Limb (tissue), 2 donors: ENCODE results near the gene RBM14.
"Not testable (repeated sequence)": the region's sequence is repeated elsewhere in the genome, so short reads cannot be mapped to it uniquely, and the experiment has no call there.

Source experiments
- DNase-seq, 2 donors: peaks; one replicate each; pipeline ENCODE4 v3.0.0-alpha.2; 2016; ENCODE audit errors: extremely low spot score in 2 of 2

Gene RBM14, protein sequence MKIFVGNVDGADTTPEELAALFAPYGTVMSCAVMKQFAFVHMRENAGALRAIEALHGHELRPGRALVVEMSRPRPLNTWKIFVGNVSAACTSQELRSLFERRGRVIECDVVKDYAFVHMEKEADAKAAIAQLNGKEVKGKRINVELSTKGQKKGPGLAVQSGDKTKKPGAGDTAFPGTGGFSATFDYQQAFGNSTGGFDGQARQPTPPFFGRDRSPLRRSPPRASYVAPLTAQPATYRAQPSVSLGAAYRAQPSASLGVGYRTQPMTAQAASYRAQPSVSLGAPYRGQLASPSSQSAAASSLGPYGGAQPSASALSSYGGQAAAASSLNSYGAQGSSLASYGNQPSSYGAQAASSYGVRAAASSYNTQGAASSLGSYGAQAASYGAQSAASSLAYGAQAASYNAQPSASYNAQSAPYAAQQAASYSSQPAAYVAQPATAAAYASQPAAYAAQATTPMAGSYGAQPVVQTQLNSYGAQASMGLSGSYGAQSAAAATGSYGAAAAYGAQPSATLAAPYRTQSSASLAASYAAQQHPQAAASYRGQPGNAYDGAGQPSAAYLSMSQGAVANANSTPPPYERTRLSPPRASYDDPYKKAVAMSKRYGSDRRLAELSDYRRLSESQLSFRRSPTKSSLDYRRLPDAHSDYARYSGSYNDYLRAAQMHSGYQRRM

GRCh38 chr11:66616379-66617154 is at the start of gene RBM14:
Gene RBM14 (plus strand): TSS chr11:66616630. CDS start chr11:66616721, 91 bp downstream.
- DNase-seq, result peak; percentile 98 to 99

GRCh38 chr11:66567787-66568123 is 48.7 kb upstream of the RBM14 start:
- no peak for DNase-seq

- peak; percentile 63 to 87 for DNase-seq
Observed at GRCh38 chr11:66568124-66568916, 48.1 kb upstream of the RBM14 start, which contains the start of gene CTSF. Gene CTSF (minus strand): TSS chr11:66568606. CDS start chr11:66568486, 120 bp downstream.

GRCh38 chr11:66569076-66569475 is 47.4 kb upstream of the RBM14 start:
- DNase-seq, result no peak

GRCh38 chr11:66570079-66570849 is 46.2 kb upstream of the RBM14 start:
- no peak for DNase-seq

DNA sequence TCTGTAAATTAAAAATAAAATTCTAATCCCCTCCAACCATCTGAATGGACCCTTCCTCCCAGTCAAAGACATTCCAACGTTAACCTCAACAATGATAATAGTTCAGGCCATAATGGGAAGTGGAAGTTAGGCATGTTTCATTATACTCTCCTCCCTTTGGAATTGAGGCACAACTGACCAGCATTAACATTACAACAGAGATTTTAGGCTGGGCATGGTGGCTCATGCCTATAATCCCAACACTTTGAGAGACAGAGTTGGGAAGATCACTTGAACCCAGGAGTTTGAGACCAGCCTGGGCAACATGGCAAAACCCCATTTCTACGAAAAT is 45.6 kb upstream of the RBM14 start:
- no peak for DNase-seq

DNA sequence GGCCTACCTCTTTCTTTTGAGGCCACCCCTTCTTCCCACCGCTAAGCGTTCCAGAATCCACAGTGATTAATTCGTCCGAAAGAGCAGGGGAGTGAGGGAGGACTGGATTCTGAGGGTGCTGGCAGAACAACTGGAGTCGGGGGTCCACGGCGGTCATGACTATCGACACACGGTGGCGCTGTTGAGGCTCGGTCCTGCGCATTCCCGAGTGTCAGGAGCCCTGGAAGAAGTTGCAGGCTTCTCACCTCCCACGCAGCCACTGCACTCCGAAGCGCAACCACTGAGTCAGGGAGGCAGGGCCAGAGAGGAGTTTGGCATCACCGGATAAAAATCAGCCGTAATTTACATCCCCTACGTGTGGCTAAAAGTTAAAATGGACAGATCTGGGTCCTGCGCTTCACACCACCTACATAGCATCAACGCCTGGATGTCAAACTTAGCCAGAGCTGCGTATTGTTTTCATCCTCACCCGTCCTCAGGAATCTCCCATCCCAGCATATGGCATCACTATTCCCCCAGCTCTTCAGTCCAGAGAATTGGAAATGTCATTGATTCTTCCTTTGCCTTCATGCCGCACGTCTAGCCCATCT is 37.3 kb upstream of the RBM14 start:
- DNase-seq, result peak; percentile 71 to 88

GRCh38 chr11:66580803-66581202 is 35.6 kb upstream of the RBM14 start:
- DNase-seq, result no peak

DNA sequence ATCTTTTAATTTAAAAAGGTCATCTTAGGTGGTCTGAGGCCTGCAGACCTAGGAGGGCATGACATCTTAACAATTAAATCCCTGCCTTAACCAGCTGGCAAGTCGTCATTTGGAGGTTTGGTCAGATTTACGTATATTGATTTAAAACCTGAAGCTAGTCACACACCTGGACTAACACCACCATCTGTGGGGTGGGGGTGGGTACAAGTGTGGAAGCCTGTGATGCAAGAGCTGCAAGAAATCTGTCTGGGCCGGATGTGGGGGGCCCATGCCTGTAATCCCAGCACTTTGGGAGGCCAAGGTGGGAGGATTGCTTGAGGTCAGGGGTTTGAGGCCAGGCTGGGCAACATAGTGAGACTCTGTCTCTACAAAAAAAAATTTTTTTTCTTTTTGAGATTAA is 35.2 kb upstream of the RBM14 start:
- no peak for DNase-seq

DNA sequence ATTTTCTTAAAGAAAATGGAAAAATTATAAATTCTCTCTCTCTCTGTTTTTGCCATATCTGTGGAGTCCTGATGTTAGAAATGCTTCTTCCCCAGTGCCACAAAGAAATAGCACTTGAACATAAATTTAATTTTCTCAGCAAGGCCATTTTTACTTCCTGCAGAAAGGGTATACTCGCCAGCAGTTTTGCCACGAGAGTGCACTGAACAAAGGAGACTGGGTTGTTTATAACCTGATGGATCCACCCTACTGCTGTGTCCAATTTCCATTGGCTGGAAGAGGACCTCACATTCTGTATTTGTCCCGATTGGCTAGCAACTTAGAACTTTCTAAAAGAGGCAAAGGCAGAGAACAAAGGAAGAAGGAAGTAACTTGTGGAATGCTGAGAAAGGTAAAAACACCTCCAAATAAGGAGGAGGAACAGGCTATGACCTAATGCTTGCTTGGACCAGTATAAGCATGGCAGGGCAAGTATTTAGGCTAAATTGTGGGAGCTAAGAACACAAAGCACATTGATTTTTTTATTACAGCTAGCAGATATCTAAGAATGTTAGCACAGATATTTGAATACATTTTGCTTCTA is 33.8 kb upstream of the RBM14 start:
- DNase-seq, result not testable (repeated sequence)

DNA sequence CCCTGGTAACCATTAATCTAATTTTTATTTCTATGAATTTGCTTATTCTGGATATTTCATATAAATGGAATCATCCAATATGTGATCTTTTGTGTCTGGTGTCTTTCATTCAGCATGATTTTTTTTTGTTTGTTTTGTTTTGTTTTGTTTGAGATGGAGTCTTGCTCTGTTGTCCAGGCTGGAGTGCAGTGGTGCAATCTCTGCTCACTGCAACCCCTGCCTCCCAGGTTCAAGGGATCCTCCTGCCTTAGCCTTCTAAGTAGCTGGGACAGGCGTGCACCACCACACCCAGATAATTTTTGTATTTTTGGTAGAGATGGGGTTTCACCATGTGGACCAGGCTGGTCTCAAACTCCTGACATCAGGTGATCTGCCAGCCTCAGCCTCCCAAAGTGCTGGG is 31.0 kb upstream of the RBM14 start:
- DNase-seq, result not testable (repeated sequence)

DNA sequence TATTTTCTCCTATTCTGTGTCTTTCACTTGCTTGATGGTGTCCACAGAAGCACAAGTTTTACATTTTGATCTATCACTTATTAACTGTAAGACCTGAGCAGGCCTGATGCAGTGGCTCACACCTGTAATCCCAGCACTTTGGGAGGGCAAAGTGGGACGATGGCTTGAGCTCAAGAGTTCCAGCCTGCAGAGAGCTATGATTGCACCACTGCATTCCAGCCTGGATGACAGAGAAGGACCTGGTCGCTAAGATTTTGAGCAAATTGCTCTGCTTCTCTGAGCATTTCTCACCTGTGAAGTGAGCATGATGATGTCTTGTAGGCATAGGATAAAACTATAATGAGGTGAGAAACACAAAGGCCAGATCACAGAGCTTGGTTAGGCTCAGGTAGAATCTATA is 30.3 kb upstream of the RBM14 start:
- no peak for DNase-seq

- not testable (repeated sequence) for DNase-seq
Observed at GRCh38 chr11:66589315-66589714, 27.1 kb upstream of the RBM14 start.

- no peak for DNase-seq
Observed at GRCh38 chr11:66589996-66590675, 26.3 kb upstream of the RBM14 start.

GRCh38 chr11:66591175-66591574 is 25.3 kb upstream of the RBM14 start:
- DNase-seq, result no peak

GRCh38 chr11:66592457-66593302 is 23.8 kb upstream of the RBM14 start, which contains the start of the genes CCDC87 and CCS:
Gene CCDC87 (minus strand): TSS chr11:66593063. CDS start chr11:66593015, 48 bp downstream.
Gene CCS (plus strand): TSS chr11:66593185. CDS start chr11:66593262, 77 bp downstream.
- peak; percentile 96 to 97 for DNase-seq

GRCh38 chr11:66593303-66593635 is 23.2 kb upstream of the RBM14 start:
- no peak for DNase-seq

DNA sequence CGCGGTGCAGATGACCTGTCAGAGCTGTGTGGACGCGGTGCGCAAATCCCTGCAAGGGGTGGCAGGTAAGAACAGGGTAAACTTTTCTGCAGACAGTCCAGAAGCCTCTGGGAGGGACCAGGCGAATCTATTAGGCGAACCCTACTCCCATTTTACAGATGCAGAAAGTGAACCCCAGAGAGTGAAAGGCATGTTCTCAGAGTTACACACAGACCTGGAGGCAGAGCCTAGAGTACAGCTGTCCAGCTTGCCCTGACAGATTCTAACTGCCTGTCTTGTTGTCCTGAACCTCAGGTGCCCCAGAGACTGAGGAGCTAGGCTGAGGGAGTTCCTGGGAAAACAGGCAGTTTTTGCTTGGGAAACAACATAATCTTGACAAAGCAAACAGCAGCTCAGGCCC is 22.8 kb upstream of the RBM14 start:
- DNase-seq, result no peak
